ENCODE results near the gene OR9K2. TPM values are rescaled to one million over a fixed set of nuclear protein-coding genes. Genes with fewer than 3 reads are reported as not detected.
"Not testable (repeated sequence)": the region's sequence is repeated elsewhere in the genome, so short reads cannot be mapped to it uniquely, and the experiment has no call there.

The OR9K2 gene
- total RNA-seq, 1 experiment from 2014 or later = not detected

DNA sequence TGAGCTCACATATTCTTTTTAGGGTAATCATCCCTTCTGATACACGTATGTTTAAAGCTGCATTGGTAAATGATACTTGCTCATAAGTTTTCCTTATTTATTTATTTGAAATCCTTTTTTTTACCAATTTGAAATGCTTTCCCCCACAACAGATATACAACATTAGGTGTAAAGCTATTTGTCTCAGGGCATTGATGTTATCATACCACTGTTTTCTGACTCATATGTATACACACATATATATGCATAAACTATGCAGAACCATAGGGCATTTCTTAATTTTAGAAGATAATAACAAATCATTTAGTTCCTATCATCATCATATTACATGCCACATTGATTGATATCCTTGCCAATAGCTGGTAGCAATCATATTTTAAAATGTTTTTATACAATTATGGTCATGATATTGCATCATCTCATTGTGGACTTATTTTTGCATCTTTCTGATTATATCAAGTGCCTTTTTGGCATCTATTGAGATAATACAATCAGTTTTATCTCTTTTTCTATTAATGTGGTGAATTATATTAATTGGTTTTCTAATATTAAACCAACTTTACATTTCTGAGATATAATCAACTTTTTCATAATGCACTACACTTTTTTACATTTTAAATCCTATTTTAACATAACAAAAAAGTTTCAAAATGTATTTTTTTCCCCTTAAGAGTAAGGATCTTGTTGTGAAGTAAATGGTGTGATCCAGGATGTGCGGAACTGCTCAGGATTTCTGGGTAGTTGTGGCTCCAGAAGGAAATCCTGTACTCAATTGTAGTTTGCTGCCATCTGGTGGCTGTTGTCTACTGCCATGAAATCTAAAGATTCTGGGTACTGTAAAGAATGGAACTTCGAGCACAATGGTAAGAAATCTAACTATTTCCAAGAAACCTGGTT is 16.7 kb downstream of the OR9K2 start:
- H3K4me1 Mint-ChIP-seq = no peaks in the 10 kb centered on the region
- no peak overlapping the region for H3K27ac Mint-ChIP-seq
- H3K36me3 Mint-ChIP-seq = no peaks in the 10 kb centered on the region
- peaks cover 9% of the 10 kb centered on the region; the same call in 1 of the 2 replicates for H3K9me3 Mint-ChIP-seq
- TF ChIP-seq IRF2 (CRISPR knock-in tag; IDR thresholded peaks at IDR 0.05; ENCODE audit: borderline replicate concordance, low read depth) = no peak
- no peak for TF ChIP-seq MXD4 (CRISPR knock-in tag; IDR thresholded peaks at IDR 0.05; ENCODE audit: borderline replicate concordance)
- peak; percentile 59 for TF ChIP-seq CTCF (IDR thresholded peaks at IDR 0.05)
- ATAC-seq = peak; percentile 88
- DNase-seq (ENCODE audit: low spot score) = peak; percentile 63
- no peak overlapping the region for H3K4me3 Mint-ChIP-seq
- H3K27me3 Mint-ChIP-seq (ENCODE audit: low read depth) = no peaks in the 10 kb centered on the region
- ChIA-PET CTCF (interaction anchor here (0.7 to 1.2 kb wide), 3 partner anchors 69 to 150 kb away, joined by 3 read pairs; no protein-coding TSS in a partner anchor), POLR2A (no interaction called here)

DNA sequence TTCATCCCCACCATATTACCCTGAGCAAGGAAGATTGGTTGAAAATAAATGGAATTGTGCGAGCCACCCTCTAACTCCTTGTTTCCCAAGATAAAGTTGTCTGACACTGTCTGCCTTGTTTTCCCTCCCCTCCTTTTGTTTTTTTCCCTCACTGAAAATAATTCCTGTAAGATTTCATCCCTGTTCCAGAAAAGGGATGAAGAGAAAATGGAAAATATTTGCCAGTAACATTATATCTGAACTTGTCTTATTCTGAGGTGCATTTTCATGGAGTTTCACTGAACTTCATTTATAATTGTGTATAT is 17.3 kb downstream of the OR9K2 start:
- CTCF ChIA-PET = interaction anchor here (1.2 kb wide), 1 partner anchor 151 kb away, joined by 3 read pairs; no protein-coding TSS in a partner anchor
- no peak for ATAC-seq
- TF ChIP-seq HMGA2 (CRISPR knock-in tag; IDR thresholded peaks at IDR 0.05) = no peak
- TF ChIP-seq JAZF1 (CRISPR knock-in tag; IDR thresholded peaks at IDR 0.05) = no peak
- TF ChIP-seq NR1H2 (CRISPR knock-in tag; IDR thresholded peaks at IDR 0.05) = no peak
- TF ChIP-seq CREB1 (CRISPR knock-in tag; IDR thresholded peaks at IDR 0.05) = no peak
- TF ChIP-seq MYBL2 (CRISPR knock-in tag; IDR thresholded peaks at IDR 0.05) = no peak
- TF ChIP-seq IRF1 (CRISPR knock-in tag; IDR thresholded peaks at IDR 0.05) = no peak
- no peak for TF ChIP-seq FOXP1 (CRISPR knock-in tag; IDR thresholded peaks at IDR 0.05; ENCODE audit: borderline replicate concordance)
- TF ChIP-seq, protein P1, sequence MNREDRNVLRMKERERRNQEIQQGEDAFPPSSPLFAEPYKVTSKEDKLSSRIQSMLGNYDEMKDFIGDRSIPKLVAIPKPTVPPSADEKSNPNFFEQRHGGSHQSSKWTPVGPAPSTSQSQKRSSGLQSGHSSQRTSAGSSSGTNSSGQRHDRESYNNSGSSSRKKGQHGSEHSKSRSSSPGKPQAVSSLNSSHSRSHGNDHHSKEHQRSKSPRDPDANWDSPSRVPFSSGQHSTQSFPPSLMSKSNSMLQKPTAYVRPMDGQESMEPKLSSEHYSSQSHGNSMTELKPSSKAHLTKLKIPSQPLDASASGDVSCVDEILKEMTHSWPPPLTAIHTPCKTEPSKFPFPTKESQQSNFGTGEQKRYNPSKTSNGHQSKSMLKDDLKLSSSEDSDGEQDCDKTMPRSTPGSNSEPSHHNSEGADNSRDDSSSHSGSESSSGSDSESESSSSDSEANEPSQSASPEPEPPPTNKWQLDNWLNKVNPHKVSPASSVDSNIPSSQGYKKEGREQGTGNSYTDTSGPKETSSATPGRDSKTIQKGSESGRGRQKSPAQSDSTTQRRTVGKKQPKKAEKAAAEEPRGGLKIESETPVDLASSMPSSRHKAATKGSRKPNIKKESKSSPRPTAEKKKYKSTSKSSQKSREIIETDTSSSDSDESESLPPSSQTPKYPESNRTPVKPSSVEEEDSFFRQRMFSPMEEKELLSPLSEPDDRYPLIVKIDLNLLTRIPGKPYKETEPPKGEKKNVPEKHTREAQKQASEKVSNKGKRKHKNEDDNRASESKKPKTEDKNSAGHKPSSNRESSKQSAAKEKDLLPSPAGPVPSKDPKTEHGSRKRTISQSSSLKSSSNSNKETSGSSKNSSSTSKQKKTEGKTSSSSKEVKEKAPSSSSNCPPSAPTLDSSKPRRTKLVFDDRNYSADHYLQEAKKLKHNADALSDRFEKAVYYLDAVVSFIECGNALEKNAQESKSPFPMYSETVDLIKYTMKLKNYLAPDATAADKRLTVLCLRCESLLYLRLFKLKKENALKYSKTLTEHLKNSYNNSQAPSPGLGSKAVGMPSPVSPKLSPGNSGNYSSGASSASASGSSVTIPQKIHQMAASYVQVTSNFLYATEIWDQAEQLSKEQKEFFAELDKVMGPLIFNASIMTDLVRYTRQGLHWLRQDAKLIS (CRISPR knock-in tag; IDR thresholded peaks at IDR 0.05; ENCODE audit: borderline replicate concordance) = no peak
- TF ChIP-seq NR3C1 (CRISPR knock-in tag; conservative IDR thresholded peaks at IDR 0.05; ENCODE audit: low read depth) = no peak
- Mint-ChIP-seq H3K9me3 (peaks cover 9% of the 10 kb centered on the region; the same call in 1 of the 2 replicates), H3K27ac (no peak overlapping the region), H3K4me1 (no peaks in the 10 kb centered on the region), H3K4me3 (no peak overlapping the region), H3K27me3 (ENCODE audit: low read depth) (no peaks in the 10 kb centered on the region), H3K36me3 (no peaks in the 10 kb centered on the region)
- POLR2A ChIA-PET = no interaction called here
- DNase-seq (ENCODE audit: low spot score) = no peak

- H3K36me3 Mint-ChIP-seq; CTCF ChIA-PET; H3K27me3 Mint-ChIP-seq (ENCODE audit: low read depth); H3K4me3 Mint-ChIP-seq; ATAC-seq; POLR2A ChIA-PET; H3K27ac Mint-ChIP-seq: not testable (repeated sequence)
- Mint-ChIP-seq H3K9me3 (peaks cover 10% of the 10 kb centered on the region), H3K4me1 (peaks cover 10% of the 10 kb centered on the region)
- peak; percentile 45 for DNase-seq (ENCODE audit: low spot score)
Observed at GRCh38 chr12:55167010-55167640, 40.9 kb downstream of the OR9K2 start.

Data from WTC11 (cell line).